ENCODE results near the gene SPINK1. TPM values are rescaled to one million over a fixed set of nuclear protein-coding genes. Genes with fewer than 3 reads are reported as not detected.

The SPINK1 gene
- total and polyA plus RNA-seq, 10 donors, result 0.38 to 7.1 (median 0.99) TPM; not detected in 5

DNA sequence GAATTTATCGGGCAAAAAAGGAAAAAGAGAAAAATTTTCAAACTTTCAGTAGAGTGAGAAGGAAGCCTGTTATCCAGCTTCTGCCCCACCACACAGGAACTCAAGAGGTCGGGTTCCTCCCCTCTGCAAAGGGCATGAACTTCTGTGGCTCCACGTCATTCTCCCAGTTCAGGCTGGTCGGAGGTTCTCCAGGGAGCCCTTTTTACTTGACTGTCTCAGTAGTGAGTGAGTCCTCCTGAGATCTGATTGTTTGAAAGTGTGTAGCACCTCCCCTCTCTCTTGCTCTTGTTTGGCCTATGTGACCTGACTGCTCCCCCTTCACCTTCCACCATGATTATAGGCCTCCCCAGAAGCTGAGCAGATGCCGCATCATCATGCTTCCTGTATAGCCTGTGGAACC is 9.7 kb downstream of the SPINK1 start:
- Histone ChIP-seq H3K9me3 (no peaks in the 10 kb centered on the region), H3K4me1 (no peaks in the 10 kb centered on the region), H3K27me3 (replicated peaks in 1 of 7) (peaks cover 0 to 7% (median 0%) of the 10 kb centered on the region in 7 donors), H3K27ac (no peak overlapping the region), H3K4me3 (no peak overlapping the region), H3K36me3 (no peaks in the 10 kb centered on the region)
- intact Hi-C loops (cut with DNase I; ENCODE audit: low total_unique reads), result loop anchor here (5.0 kb wide), 1 partner anchor 194 kb away; no protein-coding TSS in a partner anchor
- DNase-seq, result no peak
- WGBS, 5 donors, result 79 to 87% (median 82%) methylated on average over 5 of the region's 5 CpGs
- TF ChIP-seq POLR2A (IDR thresholded peaks at IDR 0.05) (no peak), POLR2AphosphoS5 (IDR thresholded peaks at IDR 0.05) (no peak)
- TF ChIP-seq, protein P1, sequence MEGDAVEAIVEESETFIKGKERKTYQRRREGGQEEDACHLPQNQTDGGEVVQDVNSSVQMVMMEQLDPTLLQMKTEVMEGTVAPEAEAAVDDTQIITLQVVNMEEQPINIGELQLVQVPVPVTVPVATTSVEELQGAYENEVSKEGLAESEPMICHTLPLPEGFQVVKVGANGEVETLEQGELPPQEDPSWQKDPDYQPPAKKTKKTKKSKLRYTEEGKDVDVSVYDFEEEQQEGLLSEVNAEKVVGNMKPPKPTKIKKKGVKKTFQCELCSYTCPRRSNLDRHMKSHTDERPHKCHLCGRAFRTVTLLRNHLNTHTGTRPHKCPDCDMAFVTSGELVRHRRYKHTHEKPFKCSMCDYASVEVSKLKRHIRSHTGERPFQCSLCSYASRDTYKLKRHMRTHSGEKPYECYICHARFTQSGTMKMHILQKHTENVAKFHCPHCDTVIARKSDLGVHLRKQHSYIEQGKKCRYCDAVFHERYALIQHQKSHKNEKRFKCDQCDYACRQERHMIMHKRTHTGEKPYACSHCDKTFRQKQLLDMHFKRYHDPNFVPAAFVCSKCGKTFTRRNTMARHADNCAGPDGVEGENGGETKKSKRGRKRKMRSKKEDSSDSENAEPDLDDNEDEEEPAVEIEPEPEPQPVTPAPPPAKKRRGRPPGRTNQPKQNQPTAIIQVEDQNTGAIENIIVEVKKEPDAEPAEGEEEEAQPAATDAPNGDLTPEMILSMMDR (IDR thresholded peaks at IDR 0.05 in 8 of 11, conservative IDR thresholded peaks at IDR 0.05 in 3 of 11), result no peak

GRCh38 chr5:147819261-147819770 is 12.2 kb downstream of the SPINK1 start:
- H3K27me3 ChIP-seq (replicated peaks in 1 of 7), result peaks cover 0 to 7% (median 0%) of the 10 kb centered on the region in 7 donors
- H3K4me3 ChIP-seq, result no peak overlapping the region
- no peaks in the 10 kb centered on the region for H3K36me3 ChIP-seq
- TF ChIP-seq, protein P1 (IDR thresholded peaks at IDR 0.05 in 8 of 11, conservative IDR thresholded peaks at IDR 0.05 in 3 of 11), result no peak
- TF ChIP-seq POLR2A (IDR thresholded peaks at IDR 0.05), result no peak
- TF ChIP-seq POLR2AphosphoS5 (IDR thresholded peaks at IDR 0.05), result no peak
- intact Hi-C loops (cut with DNase I; ENCODE audit: low total_unique reads), result no loop called here
- 51 to 67% (median 57%) methylated on average over 1 of the region's 1 CpG for WGBS, 5 donors
- peaks cover 0 to 7% (median 0%) of the 10 kb centered on the region in 8 donors for H3K9me3 ChIP-seq
- no peak overlapping the region for H3K27ac ChIP-seq
- no peak for DNase-seq
- no peaks in the 10 kb centered on the region for H3K4me1 ChIP-seq

- no peaks in the 10 kb centered on the region for H3K36me3 ChIP-seq
- 62 to 75% (median 69%) methylated on average over 1 of the region's 1 CpG for WGBS, 5 donors
- H3K9me3 ChIP-seq, result peaks cover 0 to 7% (median 0%) of the 10 kb centered on the region in 8 donors
- H3K27ac ChIP-seq, result no peak overlapping the region
- intact Hi-C loops (cut with DNase I; ENCODE audit: low total_unique reads), result no loop called here
- no peaks in the 10 kb centered on the region for H3K4me1 ChIP-seq
- H3K27me3 ChIP-seq (replicated peaks in 1 of 7), result peaks cover 0 to 7% (median 0%) of the 10 kb centered on the region in 7 donors
- no peak overlapping the region for H3K4me3 ChIP-seq
- no peak for DNase-seq
- TF ChIP-seq POLR2A (IDR thresholded peaks at IDR 0.05), result no peak
- TF ChIP-seq POLR2AphosphoS5 (IDR thresholded peaks at IDR 0.05), result no peak
These were observed 13.2 kb downstream of the SPINK1 start for GRCh38 chr5:147818290-147818689.

- 61 to 73% (median 69%) methylated on average over 1 of the region's 1 CpG for WGBS, 5 donors
- intact Hi-C loops (cut with DNase I; ENCODE audit: low total_unique reads), result no loop called here
- Histone ChIP-seq H3K36me3 (no peaks in the 10 kb centered on the region), H3K9me3 (peaks cover 0 to 7% (median 0%) of the 10 kb centered on the region in 8 donors), H3K4me3 (no peak overlapping the region), H3K27ac (no peak overlapping the region), H3K4me1 (no peaks in the 10 kb centered on the region), H3K27me3 (replicated peaks in 1 of 7) (no peaks in the 10 kb centered on the region)
- TF ChIP-seq POLR2A (IDR thresholded peaks at IDR 0.05) (no peak), POLR2AphosphoS5 (IDR thresholded peaks at IDR 0.05) (no peak)
- TF ChIP-seq, protein P1 (IDR thresholded peaks at IDR 0.05 in 8 of 11, conservative IDR thresholded peaks at IDR 0.05 in 3 of 11), result no peak
- DNase-seq, result no peak
These were observed 17.8 kb downstream of the SPINK1 start for GRCh38 chr5:147813696-147814095.

Data from spleen (tissue), 11 donors.